ENCODE measurements around the gene UBR3. TPM values are rescaled to one million over a fixed set of nuclear protein-coding genes. Genes with fewer than 3 reads are reported as not detected.

The UBR3 gene
- total RNA-seq, 1 experiment from 2014 or later = 30.0 TPM

DNA sequence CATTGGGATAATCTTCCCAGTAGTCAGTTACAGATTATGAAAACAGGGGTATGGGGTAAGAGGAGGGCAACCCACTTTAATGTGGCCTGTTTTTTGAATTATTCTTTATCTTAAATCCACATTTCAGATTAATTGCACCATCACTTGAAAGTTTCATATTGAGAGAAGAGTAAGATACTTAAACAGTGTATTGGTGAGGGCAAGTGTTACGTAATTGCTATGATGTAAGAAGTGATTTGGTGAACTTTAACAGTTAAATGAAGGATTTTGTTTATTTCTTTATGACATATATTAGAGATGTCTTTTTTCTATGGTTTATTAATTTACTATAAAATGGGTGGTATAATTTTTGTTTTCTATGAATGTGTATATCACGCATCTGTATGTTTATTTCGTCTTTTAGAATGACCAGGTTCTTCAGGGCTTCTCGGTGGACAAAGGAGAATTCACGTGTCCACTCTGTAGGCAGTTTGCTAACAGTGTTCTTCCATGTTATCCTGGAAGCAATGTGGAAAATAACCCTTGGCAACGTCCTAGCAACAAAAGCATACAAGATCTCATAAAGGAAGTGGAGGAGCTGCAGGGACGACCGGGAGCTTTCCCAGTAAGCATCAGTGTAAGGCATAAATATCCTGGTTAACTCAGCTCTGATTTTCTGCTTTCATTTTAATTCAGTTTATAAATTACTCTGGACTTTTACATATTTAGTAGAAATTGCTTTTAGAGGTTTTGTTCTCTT, 179.5 kb downstream of the UBR3 start:
- Mint-ChIP-seq H3K4me1 (ENCODE audit: insufficient read depth, unreplicated experiment) (peaks cover 9% of the 10 kb centered on the region), H3K9me3 (ENCODE audit: unreplicated experiment) (no peaks in the 10 kb centered on the region), H3K27me3 (ENCODE audit: insufficient read depth, unreplicated experiment) (no peaks in the 10 kb centered on the region), H3K4me3 (ENCODE audit: unreplicated experiment) (no peak overlapping the region), H3K27ac (ENCODE audit: low read depth, unreplicated experiment) (no peak overlapping the region), H3K36me3 (ENCODE audit: insufficient read depth, unreplicated experiment) (peaks cover 19% of the 10 kb centered on the region)
- POLR2A ChIA-PET = interaction anchor here (1.0 kb wide), 1 partner anchor 19 kb away, joined by 3 read pairs; no protein-coding TSS in a partner anchor
- CTCF ChIA-PET = no interaction called here
- peak; percentile 18 for DNase-seq (ENCODE audit: unreplicated experiment)
- TF ChIP-seq, protein P1, sequence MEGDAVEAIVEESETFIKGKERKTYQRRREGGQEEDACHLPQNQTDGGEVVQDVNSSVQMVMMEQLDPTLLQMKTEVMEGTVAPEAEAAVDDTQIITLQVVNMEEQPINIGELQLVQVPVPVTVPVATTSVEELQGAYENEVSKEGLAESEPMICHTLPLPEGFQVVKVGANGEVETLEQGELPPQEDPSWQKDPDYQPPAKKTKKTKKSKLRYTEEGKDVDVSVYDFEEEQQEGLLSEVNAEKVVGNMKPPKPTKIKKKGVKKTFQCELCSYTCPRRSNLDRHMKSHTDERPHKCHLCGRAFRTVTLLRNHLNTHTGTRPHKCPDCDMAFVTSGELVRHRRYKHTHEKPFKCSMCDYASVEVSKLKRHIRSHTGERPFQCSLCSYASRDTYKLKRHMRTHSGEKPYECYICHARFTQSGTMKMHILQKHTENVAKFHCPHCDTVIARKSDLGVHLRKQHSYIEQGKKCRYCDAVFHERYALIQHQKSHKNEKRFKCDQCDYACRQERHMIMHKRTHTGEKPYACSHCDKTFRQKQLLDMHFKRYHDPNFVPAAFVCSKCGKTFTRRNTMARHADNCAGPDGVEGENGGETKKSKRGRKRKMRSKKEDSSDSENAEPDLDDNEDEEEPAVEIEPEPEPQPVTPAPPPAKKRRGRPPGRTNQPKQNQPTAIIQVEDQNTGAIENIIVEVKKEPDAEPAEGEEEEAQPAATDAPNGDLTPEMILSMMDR (IDR thresholded peaks at IDR 0.05; ENCODE audit: unreplicated experiment) = no peak
- intact Hi-C loops (cut with micrococcal nuclease) = no loop called here
- BruUV-seq (replicated peaks) = no TSS peak

DNA sequence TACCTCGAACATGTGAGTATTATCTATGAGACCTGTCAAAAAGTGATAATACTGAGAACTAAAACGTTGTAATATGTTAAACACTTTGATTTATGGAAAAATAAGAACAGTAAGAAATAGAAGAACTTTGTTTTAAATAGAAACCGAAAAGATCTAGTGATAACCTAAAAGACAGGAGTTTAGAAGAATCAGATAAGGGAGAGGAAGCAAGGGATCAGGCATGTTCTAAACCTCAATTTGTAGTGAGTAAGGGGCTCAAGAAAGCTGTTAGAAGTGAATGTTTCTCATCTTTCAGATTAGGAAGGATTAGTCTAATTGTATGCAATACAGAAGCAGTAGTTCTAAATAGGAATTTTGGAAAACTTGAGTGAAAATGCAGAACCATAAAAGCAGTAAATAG, 182.0 kb downstream of the UBR3 start:
- Mint-ChIP-seq H3K27me3 (ENCODE audit: insufficient read depth, unreplicated experiment) (no peaks in the 10 kb centered on the region), H3K27ac (ENCODE audit: low read depth, unreplicated experiment) (no peak overlapping the region), H3K4me3 (ENCODE audit: unreplicated experiment) (no peak overlapping the region), H3K9me3 (ENCODE audit: unreplicated experiment) (no peaks in the 10 kb centered on the region), H3K4me1 (ENCODE audit: insufficient read depth, unreplicated experiment) (peaks cover 9% of the 10 kb centered on the region), H3K36me3 (ENCODE audit: insufficient read depth, unreplicated experiment) (peaks cover 4% of the 10 kb centered on the region)
- intact Hi-C loops (cut with micrococcal nuclease) = no loop called here
- no TSS peak for BruUV-seq (replicated peaks)
- ChIA-PET POLR2A (interaction anchor here (0.6 to 1.9 kb wide), 2 partner anchors 13 to 32 kb away, joined by 3 to 6 read pairs; no protein-coding TSS in a partner anchor), CTCF (no interaction called here)
- TF ChIP-seq, protein P1 (IDR thresholded peaks at IDR 0.05; ENCODE audit: unreplicated experiment) = no peak
- no peak for DNase-seq (ENCODE audit: unreplicated experiment)

DNA sequence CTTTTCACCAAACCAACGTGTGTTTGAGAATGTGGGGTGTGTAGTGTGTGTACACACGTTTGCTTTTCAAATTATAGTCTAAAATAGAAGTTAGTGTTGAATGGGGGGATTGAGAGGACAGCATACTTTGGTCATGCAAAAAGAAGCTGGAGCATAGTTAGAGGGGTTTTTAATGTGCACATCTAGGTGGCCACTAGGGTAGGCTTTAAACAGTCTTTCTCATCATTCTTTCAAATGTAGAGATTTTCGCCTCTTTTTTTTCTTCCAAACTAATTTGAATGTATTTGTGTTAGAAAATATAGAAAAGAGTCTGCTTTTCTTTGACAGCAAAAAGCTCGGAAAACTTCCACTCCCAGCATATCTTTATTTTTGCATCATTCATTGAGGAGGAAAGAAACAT, 185.5 kb downstream of the UBR3 start:
- intact Hi-C loops (cut with micrococcal nuclease) = no loop called here
- Mint-ChIP-seq H3K27me3 (ENCODE audit: insufficient read depth, unreplicated experiment) (no peaks in the 10 kb centered on the region), H3K4me1 (ENCODE audit: insufficient read depth, unreplicated experiment) (no peaks in the 10 kb centered on the region), H3K4me3 (ENCODE audit: unreplicated experiment) (no peak overlapping the region), H3K27ac (ENCODE audit: low read depth, unreplicated experiment) (no peak overlapping the region), H3K9me3 (ENCODE audit: unreplicated experiment) (no peaks in the 10 kb centered on the region), H3K36me3 (ENCODE audit: insufficient read depth, unreplicated experiment) (no peaks in the 10 kb centered on the region)
- CTCF ChIA-PET = interaction anchor here (0.7 kb wide), 1 partner anchor 89 kb away, joined by 3 read pairs; no protein-coding TSS in a partner anchor
- TF ChIP-seq, protein P1 (IDR thresholded peaks at IDR 0.05; ENCODE audit: unreplicated experiment) = no peak
- DNase-seq (ENCODE audit: unreplicated experiment) = no peak
- BruUV-seq (replicated peaks) = no TSS peak
- POLR2A ChIA-PET = interaction anchor here (0.6 kb wide), 1 partner anchor 803 kb away, joined by 3 read pairs; no protein-coding TSS in a partner anchor

DNA sequence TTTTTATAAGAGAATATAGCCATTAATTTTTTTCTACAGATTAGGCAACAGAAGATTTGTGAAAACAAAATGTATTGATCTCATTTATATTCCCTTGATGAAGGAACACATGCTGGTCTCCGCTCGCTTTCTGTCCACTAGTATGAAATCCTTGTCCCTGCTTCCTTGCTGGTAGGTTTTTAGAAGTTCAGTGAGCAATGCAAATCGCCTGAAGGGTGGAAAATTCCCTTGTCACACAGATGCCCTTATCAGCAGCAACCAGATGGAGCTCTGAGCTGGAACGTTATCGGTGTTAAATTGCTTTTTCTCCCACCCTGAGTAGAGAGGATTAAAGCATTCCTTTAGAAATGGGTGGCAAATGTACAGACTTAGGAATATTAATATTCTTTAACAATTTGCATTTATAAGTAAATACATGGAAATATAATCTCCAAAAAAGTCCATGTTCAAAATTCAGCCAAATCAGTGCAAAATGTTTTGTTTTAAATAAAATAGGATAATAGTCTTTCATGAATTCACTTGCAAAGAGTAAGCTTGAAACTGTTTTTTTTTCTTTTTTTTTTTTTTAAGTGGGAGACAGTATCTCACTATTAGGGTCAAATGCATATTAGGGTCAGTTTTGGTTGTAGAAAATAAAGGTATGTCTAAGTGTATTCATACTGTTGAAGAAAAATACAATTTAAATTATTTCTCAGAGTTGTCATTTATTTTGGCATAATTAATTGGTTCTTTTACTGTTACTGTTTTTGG, 186.7 kb downstream of the UBR3 start:
- BruUV-seq (replicated peaks) = no TSS peak
- no peak for DNase-seq (ENCODE audit: unreplicated experiment)
- intact Hi-C loops (cut with micrococcal nuclease) = no loop called here
- Mint-ChIP-seq H3K27me3 (ENCODE audit: insufficient read depth, unreplicated experiment) (no peaks in the 10 kb centered on the region), H3K4me1 (ENCODE audit: insufficient read depth, unreplicated experiment) (no peaks in the 10 kb centered on the region), H3K9me3 (ENCODE audit: unreplicated experiment) (no peaks in the 10 kb centered on the region), H3K36me3 (ENCODE audit: insufficient read depth, unreplicated experiment) (peaks cover 11% of the 10 kb centered on the region), H3K27ac (ENCODE audit: low read depth, unreplicated experiment) (no peak overlapping the region), H3K4me3 (ENCODE audit: unreplicated experiment) (no peak overlapping the region)
- CTCF ChIA-PET = no interaction called here
- TF ChIP-seq, protein P1 (IDR thresholded peaks at IDR 0.05; ENCODE audit: unreplicated experiment) = no peak
- POLR2A ChIA-PET = no interaction called here

All from MCF 10A (cell line).